Measurements from ENCODE around the gene RANBP10. TPM values are rescaled to one million over a fixed set of nuclear protein-coding genes. Genes with fewer than 3 reads are reported as not detected.

The RANBP10 gene
- total and polyA plus RNA-seq, 9 of the 15 experiments (the other 6 are each of a cell fraction or from before 2014, with no cell fraction given): 0.61 to 19.3 (median 5.9) TPM

- no peak for TF ChIP-seq RFX7 (CRISPR knock-in tag; IDR thresholded peaks at IDR 0.05)
- no peak for TF ChIP-seq PKNOX1 (IDR thresholded peaks at IDR 0.05)
- no peak for TF ChIP-seq PYGO2 (tag; IDR thresholded peaks at IDR 0.05)
- no peak for TF ChIP-seq KAT2B (IDR thresholded peaks at IDR 0.05; ENCODE audit: low read depth, low read length)
- no peak for TF ChIP-seq BMI1 (IDR thresholded peaks at IDR 0.05; ENCODE audit: low read length)
- TF ChIP-seq SREBF2 (CRISPR knock-in tag; IDR thresholded peaks at IDR 0.05): no peak
- no peak for TF ChIP-seq ZNF740 (CRISPR knock-in tag; IDR thresholded peaks at IDR 0.05)
- TF ChIP-seq ZNF740 (tag; IDR thresholded peaks at IDR 0.05): no peak
- no peak for TF ChIP-seq ILF3 (IDR thresholded peaks at IDR 0.05; ENCODE audit: borderline replicate concordance)
- no peak; the same call in 1 of the 2 replicates for TF ChIP-seq ZNF263 (CRISPR knock-in tag; IDR thresholded peaks at IDR 0.05; ENCODE audit: borderline replicate concordance)
- TF ChIP-seq ZNF511 (CRISPR knock-in tag; IDR thresholded peaks at IDR 0.05): no peak
- TF ChIP-seq NEUROD1 (IDR thresholded peaks at IDR 0.05; ENCODE audit: borderline replicate concordance, low read depth, low read length, partially characterized antibody): peak; percentile 60
- TF ChIP-seq HDAC1 (IDR thresholded peaks at IDR 0.05): no peak
- TF ChIP-seq POLR2B (IDR thresholded peaks at IDR 0.05; ENCODE audit: low read depth, partially characterized antibody): peak; percentile 79
- no peak for TF ChIP-seq GTF2A2 (tag; IDR thresholded peaks at IDR 0.05)
- TF ChIP-seq KLF10 (CRISPR knock-in tag; IDR thresholded peaks at IDR 0.05): no peak
- TF ChIP-seq ZNF280B (CRISPR knock-in tag; IDR thresholded peaks at IDR 0.05): no peak
- TF ChIP-seq ATF2 (CRISPR knock-in tag; IDR thresholded peaks at IDR 0.05): no peak
- no peak for TF ChIP-seq RBM22 (IDR thresholded peaks at IDR 0.05; ENCODE audit: low read depth, low read length, poor library complexity, severe bottlenecking)
- TF ChIP-seq ZNF57 (CRISPR knock-in tag; IDR thresholded peaks at IDR 0.05): no peak
- TF ChIP-seq ZNF696 (CRISPR knock-in tag; conservative IDR thresholded peaks at IDR 0.05): no peak
- no peak for TF ChIP-seq BCL6 (CRISPR knock-in tag; IDR thresholded peaks at IDR 0.05)
- TF ChIP-seq MYC (IDR thresholded peaks at IDR 0.05; ENCODE audit: low read depth, low read length): no peak; the same call in 1 of the 2 replicates
- no peak for TF ChIP-seq MYC (CRISPR knock-in tag; IDR thresholded peaks at IDR 0.05; ENCODE audit: borderline replicate concordance, low read depth)
Measured at GRCh38 chr16:67841816-67842508, 35.6 kb upstream of the RANBP10 start, which contains the start of gene THAP11 (continued).
